Fibroblast of lung (primary cell): Measurements from ENCODE around the gene CHMP6. TPM values are rescaled to one million over a fixed set of nuclear protein-coding genes. Genes with fewer than 3 reads are reported as not detected.

Experiments used
- DNase-seq, 2 donors: peaks; one replicate each; pipeline versions ENCODE4 v3.0.0 to v3.0.0-alpha.2; 2010; ENCODE audit warnings: low read depth in 2 of 2
- H2AFZ ChIP-seq: 2 replicates; pipeline ENCODE4 v1.5.1; 2012; ENCODE audit warnings: low read length, control low read depth, inconsistent platforms
- H3K27ac ChIP-seq: 2 replicates; pipeline ENCODE4 v1.5.1; 2011; ENCODE audit warnings: low read length, control low read depth; ENCODE audit not compliant: insufficient read depth
- H3K27me3 ChIP-seq: 2 replicates; pipeline ENCODE4 v1.5.1; 2011; ENCODE audit warnings: mild to moderate bottlenecking, low read length; ENCODE audit not compliant: control insufficient read depth, insufficient read depth
- H3K36me3 ChIP-seq: 2 replicates; pipeline ENCODE4 v1.5.1; 2011; ENCODE audit warnings: low read length; ENCODE audit not compliant: control insufficient read depth, insufficient read depth
- H3K4me1 ChIP-seq: 2 replicates; pipeline ENCODE4 v1.5.1; 2011; ENCODE audit warnings: low read length; ENCODE audit not compliant: control insufficient read depth, insufficient read depth; ENCODE audit errors: extremely low read depth
- H3K4me2 ChIP-seq: 2 replicates; pipeline ENCODE4 v1.5.1; 2011; ENCODE audit warnings: low read length, control low read depth; ENCODE audit not compliant: insufficient read depth; ENCODE audit errors: extremely low read depth
- H3K4me3 ChIP-seq, 4 experiments: fragments of 200-600 bp in 1 of 4; sonication (generic) in 1 of 4; replicated peaks in 1 of 4; 2 replicates each; pipeline ENCODE4 v1.5.1; 2011 to 2016; ENCODE audit warnings: low read length in 4 of 4, low read depth in 3 of 4, mild to moderate bottlenecking in 3 of 4, control low read depth in 2 of 4, inconsistent platforms in 1 of 4, mixed read lengths in 1 of 4; ENCODE audit not compliant: insufficient read depth in 1 of 4; ENCODE audit errors: control extremely low read depth in 1 of 4
- H3K79me2 ChIP-seq: 2 replicates; pipeline ENCODE4 v1.5.1; 2012; ENCODE audit warnings: mild to moderate bottlenecking, low read length, inconsistent platforms; ENCODE audit not compliant: control insufficient read depth, insufficient read depth
- H3K9ac ChIP-seq: 2 replicates; pipeline ENCODE4 v1.5.1; 2011; ENCODE audit warnings: mild to moderate bottlenecking, low read length, control low read depth; ENCODE audit not compliant: insufficient read depth
- H3K9me3 ChIP-seq: 2 replicates; pipeline ENCODE4 v1.5.1; 2012; ENCODE audit warnings: low read depth, low read length; ENCODE audit not compliant: control insufficient read depth, insufficient read depth
- H4K20me1 ChIP-seq: 2 replicates; pipeline ENCODE4 v1.5.1; 2011; ENCODE audit warnings: low read length; ENCODE audit not compliant: control insufficient read depth, insufficient read depth; ENCODE audit errors: extremely low read depth
- EZH2 ChIP-seq: IDR thresholded peaks from 2 replicates; pipeline ENCODE4 v1.5.1; 2012; ENCODE audit warnings: low read length, control low read depth, mild to moderate bottlenecking; ENCODE audit errors: missing control alignments
- polyA plus RNA-seq, 2 donors: library from polyadenylated mRNA; depleted of rRNA in 1 of 2; stranded (reverse) in 1 of 2; unstranded in 1 of 2; fragments of >200 nt; gene quantifications; 2 replicates each; pipeline ENCODE4 v1.2.1, GENCODE V29; 2011 to 2012; ENCODE audit warnings: missing spikeins in 1 of 2
- total RNA-seq: library from RNA; depleted of rRNA; stranded (reverse); fragments of >200 nt; gene quantifications from 2 replicates; pipeline ENCODE4 v1.2.1, GENCODE V29; 2014
- TF ChIP-seq, protein P1 (sequence below), 2 donors: IDR thresholded peaks in 1 of 2; conservative IDR thresholded peaks in 1 of 2; 1 replicate in 1 of 2; 2 replicates in 1 of 2; pipeline ENCODE4 v1.5.1; 2011 to 2012; ENCODE audit warnings: low read length in 2 of 2, control low read depth in 1 of 2, inconsistent platforms in 1 of 2, low read depth in 1 of 2, mild to moderate bottlenecking in 1 of 2

The CHMP6 gene
- total and polyA plus RNA-seq, 2 donors (not counting 1 experiment from before 2014, with no cell fraction given): 11.2 to 30.1 TPM

DNA sequence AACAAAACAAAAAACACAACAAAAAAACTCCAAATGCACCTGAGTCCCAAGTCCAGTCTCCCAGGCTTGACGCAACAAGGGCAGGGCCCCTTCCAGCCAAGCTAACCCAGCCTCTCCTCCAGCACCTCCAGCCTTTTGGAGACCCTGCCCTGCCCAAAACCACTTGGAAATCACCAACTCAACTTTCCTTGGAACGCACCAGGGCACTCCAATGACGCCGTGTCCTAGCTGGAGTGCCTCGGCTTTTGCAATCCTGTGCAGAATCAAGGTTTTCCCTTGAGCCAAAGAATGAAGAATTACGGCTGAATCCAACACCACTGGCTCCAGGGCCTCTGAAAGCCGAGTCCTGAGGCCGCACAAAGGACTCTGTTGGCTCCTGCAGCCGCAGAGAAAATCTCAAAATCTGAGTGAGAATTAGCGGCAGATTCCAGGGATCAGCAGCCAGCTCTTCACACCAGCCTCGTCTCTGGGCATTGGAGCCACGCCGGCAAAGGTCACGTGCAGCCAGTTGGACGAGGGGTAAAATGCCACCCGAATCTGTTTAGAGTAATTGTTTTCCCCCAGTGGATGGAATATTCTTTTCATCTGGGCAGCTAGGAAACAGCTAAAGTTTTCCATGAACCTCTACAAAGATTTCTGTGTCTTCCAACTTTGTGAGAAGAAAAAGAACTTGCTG, 33.6 kb downstream of the CHMP6 start:
- no peaks in the 10 kb centered on the region for H3K79me2 ChIP-seq
- no peaks in the 10 kb centered on the region for H3K9me3 ChIP-seq
- no peak overlapping the region for H2AFZ ChIP-seq
- H3K36me3 ChIP-seq: no peaks in the 10 kb centered on the region
- H3K4me3 ChIP-seq: no peak overlapping the region
- H3K27ac ChIP-seq: no peak overlapping the region
- DNase-seq: no peak
- H3K4me1 ChIP-seq: no peaks in the 10 kb centered on the region
- no peak overlapping the region for H3K4me2 ChIP-seq
- H3K27me3 ChIP-seq: peaks cover 30% of the 10 kb centered on the region
- TF ChIP-seq, protein P1, sequence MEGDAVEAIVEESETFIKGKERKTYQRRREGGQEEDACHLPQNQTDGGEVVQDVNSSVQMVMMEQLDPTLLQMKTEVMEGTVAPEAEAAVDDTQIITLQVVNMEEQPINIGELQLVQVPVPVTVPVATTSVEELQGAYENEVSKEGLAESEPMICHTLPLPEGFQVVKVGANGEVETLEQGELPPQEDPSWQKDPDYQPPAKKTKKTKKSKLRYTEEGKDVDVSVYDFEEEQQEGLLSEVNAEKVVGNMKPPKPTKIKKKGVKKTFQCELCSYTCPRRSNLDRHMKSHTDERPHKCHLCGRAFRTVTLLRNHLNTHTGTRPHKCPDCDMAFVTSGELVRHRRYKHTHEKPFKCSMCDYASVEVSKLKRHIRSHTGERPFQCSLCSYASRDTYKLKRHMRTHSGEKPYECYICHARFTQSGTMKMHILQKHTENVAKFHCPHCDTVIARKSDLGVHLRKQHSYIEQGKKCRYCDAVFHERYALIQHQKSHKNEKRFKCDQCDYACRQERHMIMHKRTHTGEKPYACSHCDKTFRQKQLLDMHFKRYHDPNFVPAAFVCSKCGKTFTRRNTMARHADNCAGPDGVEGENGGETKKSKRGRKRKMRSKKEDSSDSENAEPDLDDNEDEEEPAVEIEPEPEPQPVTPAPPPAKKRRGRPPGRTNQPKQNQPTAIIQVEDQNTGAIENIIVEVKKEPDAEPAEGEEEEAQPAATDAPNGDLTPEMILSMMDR (conservative IDR thresholded peaks at IDR 0.05 in 1 of 2, IDR thresholded peaks at IDR 0.05 in 1 of 2; ENCODE audit: low read depth in 1 of 2, low read length in 2 of 2): no peak
- TF ChIP-seq EZH2: no peak
- no peak overlapping the region for H3K9ac ChIP-seq
- H4K20me1 ChIP-seq: no peaks in the 10 kb centered on the region

DNA sequence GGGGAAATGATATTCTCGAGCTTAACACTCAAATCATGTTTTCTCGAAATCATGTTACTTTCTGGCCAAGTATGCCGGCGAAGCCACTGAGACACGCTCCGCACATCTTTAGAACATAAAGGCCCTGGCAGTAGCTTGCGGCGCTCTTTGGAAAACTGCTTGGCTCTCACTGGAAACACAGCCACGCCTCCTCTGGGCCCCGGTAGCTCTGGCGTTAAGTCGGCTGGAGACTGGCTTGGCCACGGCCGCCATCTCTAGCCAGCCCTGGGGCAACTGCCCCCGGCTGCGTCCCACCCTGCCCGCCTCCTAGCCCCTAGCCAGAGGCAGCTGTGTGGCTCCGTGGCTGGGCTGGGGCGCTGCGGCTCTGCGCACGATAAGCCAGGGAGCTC, 34.1 kb downstream of the CHMP6 start:
- no peaks in the 10 kb centered on the region for H3K36me3 ChIP-seq
- H3K79me2 ChIP-seq: no peaks in the 10 kb centered on the region
- no peak for TF ChIP-seq EZH2
- TF ChIP-seq, protein P1 (conservative IDR thresholded peaks at IDR 0.05 in 1 of 2, IDR thresholded peaks at IDR 0.05 in 1 of 2; ENCODE audit: low read depth in 1 of 2, low read length in 2 of 2): no peak
- H3K9me3 ChIP-seq: no peaks in the 10 kb centered on the region
- no peak overlapping the region for H3K4me2 ChIP-seq
- H3K27me3 ChIP-seq: peaks cover 30% of the 10 kb centered on the region
- no peak overlapping the region for H3K27ac ChIP-seq
- H3K9ac ChIP-seq: no peak overlapping the region
- H3K4me1 ChIP-seq: no peaks in the 10 kb centered on the region
- no peak for DNase-seq
- H4K20me1 ChIP-seq: no peaks in the 10 kb centered on the region
- no peak overlapping the region for H2AFZ ChIP-seq
- no peak overlapping the region for H3K4me3 ChIP-seq

DNA sequence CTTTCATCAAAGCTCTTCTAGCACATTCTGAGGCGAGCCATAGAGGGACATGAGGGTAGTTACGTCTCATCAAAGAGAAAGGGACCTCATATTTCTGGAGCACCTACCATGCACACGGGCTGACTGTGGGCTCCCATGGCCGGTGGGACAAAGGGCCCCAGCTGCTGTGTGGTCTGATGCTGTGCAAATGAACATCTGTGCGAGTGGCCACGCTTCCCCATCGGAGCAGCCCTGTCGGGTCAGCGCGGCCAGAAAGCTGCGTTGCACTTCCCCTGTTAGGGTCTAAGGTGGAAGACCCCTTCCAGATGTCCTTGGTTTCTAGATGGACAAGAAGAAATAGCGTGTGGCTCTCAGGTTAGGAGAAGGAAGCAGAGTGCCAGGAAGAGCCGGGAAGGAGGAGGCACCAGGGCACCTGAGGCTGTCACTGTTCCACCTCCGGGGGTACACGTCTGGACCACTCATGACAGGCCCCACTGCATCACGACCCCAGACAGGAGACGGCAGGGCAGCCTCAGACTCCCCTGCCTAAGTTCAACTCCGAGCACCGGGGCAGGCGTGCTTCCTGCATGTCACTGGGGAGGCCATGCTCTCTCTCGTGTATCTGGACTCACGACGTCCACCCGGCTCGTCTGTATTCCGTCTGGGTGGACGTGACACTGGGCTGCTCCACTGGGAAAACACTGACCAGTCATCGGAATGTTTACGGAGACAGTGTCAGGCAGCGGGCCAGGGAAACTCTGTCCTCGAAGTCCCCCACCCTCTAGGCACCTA, 34.8 kb downstream of the CHMP6 start:
- no peaks in the 10 kb centered on the region for H4K20me1 ChIP-seq
- no peaks in the 10 kb centered on the region for H3K9me3 ChIP-seq
- no peaks in the 10 kb centered on the region for H3K36me3 ChIP-seq
- no peak overlapping the region for H3K4me3 ChIP-seq
- no peak for DNase-seq
- peak overlapping the region; percentile 35 for H3K4me2 ChIP-seq
- TF ChIP-seq EZH2: no peak
- TF ChIP-seq, protein P1 (conservative IDR thresholded peaks at IDR 0.05 in 1 of 2, IDR thresholded peaks at IDR 0.05 in 1 of 2; ENCODE audit: low read depth in 1 of 2, low read length in 2 of 2): no peak
- peaks cover 30% of the 10 kb centered on the region for H3K27me3 ChIP-seq
- no peak overlapping the region for H3K27ac ChIP-seq
- H2AFZ ChIP-seq: no peak overlapping the region
- H3K4me1 ChIP-seq: no peaks in the 10 kb centered on the region
- H3K79me2 ChIP-seq: no peaks in the 10 kb centered on the region
- H3K9ac ChIP-seq: no peak overlapping the region
